Measurements from ENCODE around the gene CTBP1. TPM values are rescaled to one million over a fixed set of nuclear protein-coding genes. Genes with fewer than 3 reads are reported as not detected.

The CTBP1 gene
- total and polyA plus RNA-seq, 2 of the 8 experiments (the other 6 are each of a cell fraction or from before 2014, with no cell fraction given) = 128 to 185 TPM

GRCh38 chr4:1247864-1248244 lies 1.1 kb downstream of the CTBP1 start (continued):
- TF ChIP-seq CHD7 (IDR thresholded peaks at IDR 0.05; ENCODE audit: insufficient replicate concordance, low read length) (no peak), ZNF274 (IDR thresholded peaks at IDR 0.05; ENCODE audit: borderline replicate concordance, extremely low read depth, low read length) (no peak), YY1 (IDR thresholded peaks at IDR 0.05; ENCODE audit: low read depth, low read length) (peak; percentile 75), RFX5 (IDR thresholded peaks at IDR 0.05; ENCODE audit: borderline replicate concordance, low read depth, low read length) (no peak), TAF1 (IDR thresholded peaks at IDR 0.05; ENCODE audit: low read depth, low read length) (no peak), MAX (IDR thresholded peaks at IDR 0.05) (no peak; the same call in 1 of the 2 replicates), FOSL1 (IDR thresholded peaks at IDR 0.05; ENCODE audit: insufficient read depth, low read depth, low read length) (no peak), SIN3A (conservative IDR thresholded peaks at IDR 0.05 in 1 of 2, IDR thresholded peaks at IDR 0.05 in 1 of 2; ENCODE audit: low read depth in 1 of 2, low read length in 2 of 2) (0 out of 4 replicates have a peak, but pooled peaks of 1 of the 2 experiments have one; percentile 31), JUN (IDR thresholded peaks at IDR 0.05; ENCODE audit: low read depth, low read length) (no peak)
